HepG2 (cell line): Measurements from ENCODE around the gene ABHD3. TPM values are rescaled to one million over a fixed set of nuclear protein-coding genes. Genes with fewer than 3 reads are reported as not detected.
A peak's percentile ranks its signal among the peaks of the same experiment; 100 is the strongest.

Experiments
- ATAC-seq: fragments of 200-7000 bp; cut with Tn5 transposase; 3 replicates; pipeline ENCODE4 v1.9.1; 2020; ENCODE audit warnings: mild to moderate bottlenecking, moderate library complexity
- BruUV-seq: library from RNA; stranded (reverse); fragments of 400-500 nt; replicated peaks from 2 replicates; lab custom pipeline; 2021; lab: Mats Ljungman, UMichigan
- CTCF ChIA-PET: fragments of 300-600 bp; formaldehyde crosslinking; extraction: SDS; loops from one replicate; lab custom pipeline; 2021; ENCODE audit warnings: low total read pairs, inconsistent platforms, low intra/inter-chr PET ratio; lab: Yijun Ruan, JAX
- POLR2A ChIA-PET: fragments of 350-600 bp; sonication (Branson Sonifier 250); formaldehyde crosslinking; loops from one replicate; lab custom pipeline; 2020; ENCODE audit warnings: antibody characterized with exemption, inconsistent platforms; lab: Yijun Ruan, JAX
- DNase-seq: peaks from one replicate; pipeline ENCODE4 v3.0.0-alpha.2; 2015; ENCODE audit warnings: low spot score
- FAIRE-seq: peaks from 3 replicates; lab custom pipeline; 2011; peaks lifted over from hg19 to GRCh38; lab: Jason Lieb, UNC
- H2AFZ ChIP-seq: one replicate; pipeline ENCODE4 v1.6.1; 2011; ENCODE audit warnings: low read length, inconsistent platforms
- H3K27ac ChIP-seq: fragments of 300-600 bp; 3 replicates; pipeline ENCODE4 v1.8.0; 2011; ENCODE audit warnings: mixed run types, mild to moderate bottlenecking, mixed read lengths, low read length, inconsistent platforms; ENCODE audit not compliant: insufficient read depth; ENCODE audit errors: extremely low read length
- H3K27me3 ChIP-seq, 2 experiments: fragments of 200-600 bp in 1 of 2; 2 replicates in 1 of 2; 3 replicates in 1 of 2; pipeline versions ENCODE4 v1.6.0 to v1.8.0; 2011; ENCODE audit warnings: low read length in 2 of 2, mild to moderate bottlenecking in 2 of 2, moderate library complexity in 2 of 2, inconsistent platforms in 1 of 2; ENCODE audit not compliant: insufficient read depth in 2 of 2, control insufficient read depth in 1 of 2
- H3K36me3 ChIP-seq, 2 experiments: fragments of 200-600 bp in 1 of 2; replicated peaks in 1 of 2; 2 replicates in 1 of 2; 3 replicates in 1 of 2; pipeline versions ENCODE4 v1.5.1 to v1.8.0; 2011; ENCODE audit warnings: low read length in 2 of 2, inconsistent platforms in 1 of 2; ENCODE audit not compliant: insufficient read depth in 2 of 2, control insufficient read depth in 1 of 2
- H3K4me1 ChIP-seq: 2 replicates; pipeline ENCODE4 v1.5.1; 2012; ENCODE audit warnings: low read length, inconsistent platforms; ENCODE audit not compliant: insufficient read depth
- H3K4me2 ChIP-seq: 2 replicates; pipeline ENCODE4 v1.6.0; 2011; ENCODE audit warnings: low read depth, low read length, inconsistent platforms
- H3K4me3 ChIP-seq, 3 experiments: fragments of 200-600 bp in 1 of 3; sonication (generic), shearing (Covaris generic) in 1 of 3; replicated peaks in 1 of 3; 2 replicates each; pipeline ENCODE4 v1.5.1; 2011 to 2016; ENCODE audit warnings: low read length in 3 of 3, inconsistent platforms in 2 of 3, low read depth in 2 of 3, mild to moderate bottlenecking in 2 of 3, control low read depth in 1 of 3, mixed read lengths in 1 of 3; ENCODE audit not compliant: insufficient read depth in 1 of 3
- H3K79me2 ChIP-seq: one replicate; pipeline ENCODE4 v1.6.1; 2011; ENCODE audit warnings: low read length, inconsistent platforms; ENCODE audit not compliant: insufficient read depth
- H3K9ac ChIP-seq: 2 replicates; pipeline ENCODE4 v1.6.0; 2011; ENCODE audit warnings: mild to moderate bottlenecking, low read depth, low read length, inconsistent platforms; ENCODE audit not compliant: insufficient read depth
- H3K9me3 ChIP-seq: 2 replicates; pipeline ENCODE4 v1.5.1; 2012; ENCODE audit warnings: mild to moderate bottlenecking, low read length
- H4K20me1 ChIP-seq: 2 replicates; pipeline ENCODE4 v1.6.0; 2011; ENCODE audit warnings: inconsistent platforms, mild to moderate bottlenecking, low read length, moderate library complexity; ENCODE audit not compliant: insufficient read depth
- AKAP8 ChIP-seq: sonication (generic); formaldehyde crosslinking; IDR thresholded peaks from 2 replicates; pipeline ENCODE4 v1.5.1; 2020; ENCODE audit warnings: mild to moderate bottlenecking, missing genetic modification reagents
- CREBL2 ChIP-seq: sonication (generic); formaldehyde crosslinking; IDR thresholded peaks from 2 replicates; pipeline ENCODE4 v1.8.1; 2023; ENCODE audit warnings: missing genetic modification reagents, mild to moderate bottlenecking, borderline replicate concordance
- GATAD1 ChIP-seq: IDR thresholded peaks from 2 replicates; pipeline ENCODE4 v1.6.1; 2016; ENCODE audit warnings: missing genetic modification reagents, missing compliant biosample characterization
- HBP1 ChIP-seq: IDR thresholded peaks from 2 replicates; pipeline ENCODE4 v1.6.1; 2016; ENCODE audit warnings: low read depth, control low read depth
- HNF4G ChIP-seq, 2 experiments: sonication (generic) in 1 of 2; formaldehyde crosslinking in 1 of 2; IDR thresholded peaks; 2 replicates each; pipeline versions ENCODE4 v1.4.0 to v1.6.1; 2011 to 2020; ENCODE audit warnings: borderline replicate concordance in 2 of 2, low read depth in 2 of 2, mild to moderate bottlenecking in 2 of 2, low read length in 1 of 2, missing genetic modification reagents in 1 of 2, moderate library complexity in 1 of 2
- HNRNPUL1 ChIP-seq: fragments of 200-400 bp; formaldehyde crosslinking; IDR thresholded peaks from 2 replicates; pipeline ENCODE4 v1.6.1; 2017; ENCODE audit warnings: low read depth, mild to moderate bottlenecking, low read length, moderate library complexity
- IKZF4 ChIP-seq: sonication (generic); formaldehyde crosslinking; IDR thresholded peaks from 2 replicates; pipeline ENCODE4 v1.5.1; 2020; ENCODE audit warnings: borderline replicate concordance, mild to moderate bottlenecking, low read depth, missing genetic modification reagents; ENCODE audit errors: not compliant biosample characterization
- RAD51 ChIP-seq: fragments of 450-650 bp; IDR thresholded peaks from 2 replicates; pipeline ENCODE4 v1.6.1; 2016; ENCODE audit warnings: borderline replicate concordance
- RBM39 ChIP-seq: fragments of 200-400 bp; formaldehyde crosslinking; IDR thresholded peaks from one replicate; pipeline ENCODE4 v1.6.1; 2018; ENCODE audit warnings: antibody characterized with exemption, mild to moderate bottlenecking, low read depth, low read length; ENCODE audit not compliant: poor library complexity, severe bottlenecking
- SMARCC2 ChIP-seq: fragments of 450-650 bp; IDR thresholded peaks from 2 replicates; pipeline ENCODE4 v1.6.1; 2017; ENCODE audit warnings: antibody characterized with exemption, mild to moderate bottlenecking
- SRY ChIP-seq: sonication (generic); formaldehyde crosslinking; IDR thresholded peaks from 2 replicates; pipeline ENCODE4 v1.8.0; 2022; ENCODE audit warnings: mild to moderate bottlenecking, missing genetic modification reagents
- THAP11 ChIP-seq: IDR thresholded peaks from 2 replicates; pipeline ENCODE4 v1.6.1; 2016; ENCODE audit warnings: missing biosample characterization, missing genetic modification reagents
- ZBTB42 ChIP-seq: sonication (generic); formaldehyde crosslinking; IDR thresholded peaks from 2 replicates; pipeline ENCODE4 v1.5.0; 2020; ENCODE audit warnings: mild to moderate bottlenecking, missing genetic modification reagents
- ZMYM2 ChIP-seq: sonication (generic); formaldehyde crosslinking; IDR thresholded peaks from 2 replicates; pipeline ENCODE4 v1.8.0; 2022; ENCODE audit warnings: mild to moderate bottlenecking, missing genetic modification reagents
- ZNF264 ChIP-seq: sonication (generic); formaldehyde crosslinking; IDR thresholded peaks from 2 replicates; pipeline ENCODE4 v1.4.0; 2020; ENCODE audit warnings: missing genetic modification reagents
- ZNF451 ChIP-seq: sonication (generic); formaldehyde crosslinking; IDR thresholded peaks from 2 replicates; pipeline ENCODE4 v1.5.0; 2020; ENCODE audit warnings: mild to moderate bottlenecking, missing genetic modification reagents
- ZSCAN20 ChIP-seq: sonication (generic); formaldehyde crosslinking; IDR thresholded peaks from 2 replicates; pipeline ENCODE4 v1.4.0; 2020; ENCODE audit warnings: missing genetic modification reagents, mild to moderate bottlenecking, borderline replicate concordance
- WGBS: methylation state at CpG from one replicate; pipeline ENCODE4 v1.1.6; 2017; ENCODE audit warnings: low lambda C conversion rate; 5-methylcytosine and 5-hydroxymethylcytosine counted together
- in situ Hi-C: cut with HindIII; loops from 2 replicates; pipeline ENCODE4 v1.10.0; 2017; ENCODE audit warnings: low pct_unique_long_range_greater_than_20kb; ENCODE audit not compliant: extremely low pct_ligation_motif_present
- intact Hi-C: fragments of 100-400 bp; cut with micrococcal nuclease; formaldehyde crosslinking; loops from one replicate; pipeline ENCODE4 v1.10.0; 2022; ENCODE audit not compliant: unreplicated experiment
- polyA plus RNA-seq, 8 experiments: library from polyadenylated mRNA; depleted of rRNA in 3 of 8; stranded (reverse) in 7 of 8; unstranded in 1 of 8; fragments of >200 nt; fragmentation: Illumina TruSeq in 4 of 8; extraction: Trizol in 4 of 8; gene quantifications; 2 replicates each; pipeline versions ENCODE4 v1.2.1 to v1.2.3, GENCODE V29; 2011 to 2016; ENCODE audit warnings: low read depth in 4 of 8, missing spikeins in 1 of 8, mixed read lengths in 1 of 8; ENCODE audit not compliant: insufficient read depth in 1 of 8
- total RNA-seq, 5 experiments: library from RNA; depleted of rRNA; stranded (reverse); fragments of >200 nt; fragmentation: Illumina TruSeq; extraction: Trizol; gene quantifications; 2 replicates each; pipeline ENCODE4 v1.2.3, GENCODE V29; 2016; ENCODE audit warnings: low read depth in 1 of 5
- TF ChIP-seq, protein P1 (sequence below): sonication (generic); formaldehyde crosslinking; IDR thresholded peaks from 2 replicates; pipeline ENCODE4 v1.4.0; 2020; ENCODE audit warnings: missing genetic modification reagents, mild to moderate bottlenecking, borderline replicate concordance

Gene ABHD3
- total and polyA plus RNA-seq, 2 of the 13 experiments (the other 11 are each of a cell fraction or from before 2014, with no cell fraction given): 32.1 to 40.2 TPM

DNA sequence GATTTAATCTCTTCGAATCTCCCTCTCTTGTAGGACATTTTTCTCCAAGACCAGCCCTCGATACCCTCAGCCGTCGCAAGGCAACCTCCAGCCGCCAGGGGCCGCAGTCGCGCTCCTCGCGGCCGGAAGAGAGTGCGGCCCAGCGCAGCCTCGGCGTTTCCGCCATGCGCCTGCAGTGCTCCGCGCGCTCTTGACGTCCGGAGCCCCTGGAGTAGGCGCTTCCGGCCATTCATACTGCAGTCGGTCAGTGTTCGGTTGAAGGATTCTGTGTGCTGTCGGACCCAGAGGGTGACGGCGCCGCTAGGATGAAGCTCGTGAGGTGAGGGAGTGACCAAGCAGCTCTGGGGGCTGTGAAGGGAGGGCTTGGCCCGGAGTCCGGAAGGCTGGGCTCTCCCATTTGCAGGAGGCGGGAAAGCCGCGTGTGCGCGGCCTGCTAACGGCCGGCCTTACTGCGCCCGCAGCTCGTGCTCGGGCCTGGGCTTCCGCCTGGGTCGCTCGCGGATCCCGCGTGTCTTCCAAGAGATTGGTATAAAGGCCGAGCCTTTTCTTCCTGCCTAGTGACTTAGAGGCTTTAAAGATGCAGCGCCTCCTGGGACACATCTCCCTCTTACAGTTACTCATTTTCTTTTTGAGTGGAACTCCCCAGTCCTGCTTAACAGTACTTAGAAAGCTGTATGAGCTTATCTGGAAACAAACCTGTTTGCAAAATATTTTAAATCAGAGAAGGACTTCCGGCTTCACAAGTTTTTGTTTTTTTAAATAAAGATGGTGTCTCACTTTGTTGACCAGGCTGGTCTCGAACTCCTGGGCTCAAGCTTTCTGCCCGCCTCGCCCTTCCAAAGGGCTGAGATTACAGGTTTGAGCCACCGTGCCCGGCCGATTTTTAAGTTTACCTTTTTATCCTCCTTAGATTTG, 92.2 kb downstream of the ABHD3 start, which contains the start of gene SNRPD1:
SNRPD1 (plus strand) TSS at position 190 of the 915 bp plus-strand sequence; CDS start at position 306, 116 bp downstream.
- in situ Hi-C loops (no loop called here), intact Hi-C loops (loop anchor here (5.0 kb wide), 2 partner anchors 90 to 130 kb away; partner anchors contain the start of genes ABHD3 and MIB1)
- peaks cover 8% of the 10 kb centered on the region for H4K20me1 ChIP-seq
- H3K79me2 ChIP-seq: peaks cover 49% of the 10 kb centered on the region
- TSS peak; percentile 84 for BruUV-seq
- H3K4me1 ChIP-seq: peaks cover 31% of the 10 kb centered on the region
- peak within 1 kb of the TSS; percentile 94 for H3K9ac ChIP-seq
- peak within 1 kb of the TSS; percentile 93 for H3K27ac ChIP-seq
- peaks cover 0 to 11% of the 10 kb centered on the region in 2 experiments; a peak in 2 of 5 replicates for H3K36me3 ChIP-seq
- ATAC-seq (peak; percentile 99), FAIRE-seq (peak; percentile 56), DNase-seq (peak; percentile 86)
- under 1% methylated on average over 12 of the region's 59 CpGs for WGBS
- no peaks in the 10 kb centered on the region for H3K9me3 ChIP-seq
- peak within 1 kb of the TSS; percentile 90 for H2AFZ ChIP-seq
- POLR2A ChIA-PET: interaction anchor here (0.7 to 4.6 kb wide), 7 partner anchors 9 to 503 kb away, joined by 3 to 57 read pairs (median 4); partner anchors contain the start of genes ABHD3, ESCO1 and MIB1
- CTCF ChIA-PET: interaction anchor here (1.7 kb wide), 1 partner anchor 11 kb away, joined by 12 read pairs; the partner anchor contains the start of gene ESCO1
- peak within 1 kb of the TSS; percentile 67 to 84 (median 81) for H3K4me3 ChIP-seq
- no peaks in the 10 kb centered on the region; a peak in 1 of 5 replicates for H3K27me3 ChIP-seq
- H3K4me2 ChIP-seq: peak within 1 kb of the TSS; percentile 77
- TF ChIP-seq RAD51: no peak
- TF ChIP-seq HBP1 (CRISPR knock-in tag): peak; percentile 99
- TF ChIP-seq ZNF451 (CRISPR knock-in tag): peak; percentile 92; the same call in 1 of the 2 replicates
- TF ChIP-seq, protein P1, sequence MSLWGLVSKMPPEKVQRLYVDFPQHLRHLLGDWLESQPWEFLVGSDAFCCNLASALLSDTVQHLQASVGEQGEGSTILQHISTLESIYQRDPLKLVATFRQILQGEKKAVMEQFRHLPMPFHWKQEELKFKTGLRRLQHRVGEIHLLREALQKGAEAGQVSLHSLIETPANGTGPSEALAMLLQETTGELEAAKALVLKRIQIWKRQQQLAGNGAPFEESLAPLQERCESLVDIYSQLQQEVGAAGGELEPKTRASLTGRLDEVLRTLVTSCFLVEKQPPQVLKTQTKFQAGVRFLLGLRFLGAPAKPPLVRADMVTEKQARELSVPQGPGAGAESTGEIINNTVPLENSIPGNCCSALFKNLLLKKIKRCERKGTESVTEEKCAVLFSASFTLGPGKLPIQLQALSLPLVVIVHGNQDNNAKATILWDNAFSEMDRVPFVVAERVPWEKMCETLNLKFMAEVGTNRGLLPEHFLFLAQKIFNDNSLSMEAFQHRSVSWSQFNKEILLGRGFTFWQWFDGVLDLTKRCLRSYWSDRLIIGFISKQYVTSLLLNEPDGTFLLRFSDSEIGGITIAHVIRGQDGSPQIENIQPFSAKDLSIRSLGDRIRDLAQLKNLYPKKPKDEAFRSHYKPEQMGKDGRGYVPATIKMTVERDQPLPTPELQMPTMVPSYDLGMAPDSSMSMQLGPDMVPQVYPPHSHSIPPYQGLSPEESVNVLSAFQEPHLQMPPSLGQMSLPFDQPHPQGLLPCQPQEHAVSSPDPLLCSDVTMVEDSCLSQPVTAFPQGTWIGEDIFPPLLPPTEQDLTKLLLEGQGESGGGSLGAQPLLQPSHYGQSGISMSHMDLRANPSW (CRISPR knock-in tag): peak; percentile 2; the same call in 1 of the 2 replicates
- peak; percentile 96 for TF ChIP-seq THAP11 (CRISPR knock-in tag)
- peak; percentile 80 for TF ChIP-seq RBM39
- TF ChIP-seq CREBL2 (CRISPR knock-in tag): peak; percentile 73
- no peak for TF ChIP-seq HNRNPUL1
- no peak for TF ChIP-seq HNF4G (IDR thresholded peaks at IDR 0.05; ENCODE audit: borderline replicate concordance, low read depth, low read length)
- 0 out of 2 replicates have a peak, but pooled peaks have one; percentile 25 for TF ChIP-seq HNF4G (CRISPR knock-in tag; IDR thresholded peaks at IDR 0.05; ENCODE audit: borderline replicate concordance, low read depth)
- no peak for TF ChIP-seq AKAP8
- peak; percentile 98 for TF ChIP-seq GATAD1 (CRISPR knock-in tag)
- TF ChIP-seq IKZF4: peak; percentile 78
- TF ChIP-seq ZBTB42 (CRISPR knock-in tag): 0 out of 2 replicates have a peak, but pooled peaks have one; percentile 27
- peak; percentile 75 for TF ChIP-seq ZNF264 (CRISPR knock-in tag)
- TF ChIP-seq ZSCAN20 (CRISPR knock-in tag): peak; percentile 93; the same call in 1 of the 2 replicates
- TF ChIP-seq SMARCC2: no peak
- TF ChIP-seq SRY: peak; percentile 83; the same call in 1 of the 2 replicates
- peak; percentile 79; the same call in 1 of the 2 replicates for TF ChIP-seq ZMYM2 (CRISPR knock-in tag)
